GM10248 (cell line): ENCODE results near the gene INO80B.
"Not testable (repeated sequence)": the region's sequence is repeated elsewhere in the genome, so short reads cannot be mapped to it uniquely, and the experiment has no call there.

ENCODE experiments used
- CTCF ChIA-PET: fragments of 300-600 bp; sonication (Branson Sonifier 250); formaldehyde crosslinking; extraction: SDS; loops from one replicate; lab custom pipeline; 2021; ENCODE audit warnings: antibody characterized with exemption; lab: Yijun Ruan, JAX
- POLR2A ChIA-PET: fragments of 350-650 bp; sonication (Branson Sonifier 250); formaldehyde crosslinking; extraction: SDS; loops from one replicate; lab custom pipeline; 2020; ENCODE audit warnings: antibody characterized with exemption; lab: Yijun Ruan, JAX
- DNase-seq: peaks from one replicate; pipeline ENCODE4 v3.0.0; 2012; ENCODE audit errors: extremely low spot score
- TF ChIP-seq, protein P1 (sequence below): IDR thresholded peaks from 2 replicates; pipeline ENCODE4 v1.5.1; 2012; ENCODE audit warnings: mild to moderate bottlenecking, low read depth; ENCODE audit errors: extremely low read depth, missing control alignments, control extremely low read depth

INO80B gene

GRCh38 chr2:74458938-74459363 is 4.1 kb downstream of the INO80B start:
- ChIA-PET CTCF (interaction anchor here (0.9 to 4.5 kb wide), 5 partner anchors 8 to 129 kb away, joined by 3 to 29 read pairs (median 5); partner anchors contain the start of genes AUP1, CCDC142, HTRA2 and MRPL53), POLR2A (interaction anchor here (1.0 to 1.7 kb wide), 8 partner anchors 8 to 72 kb away, joined by 3 to 8 read pairs (median 6); partner anchors contain the start of genes AUP1, HTRA2 and MRPL53)
- no peak for DNase-seq
- TF ChIP-seq, protein P1, sequence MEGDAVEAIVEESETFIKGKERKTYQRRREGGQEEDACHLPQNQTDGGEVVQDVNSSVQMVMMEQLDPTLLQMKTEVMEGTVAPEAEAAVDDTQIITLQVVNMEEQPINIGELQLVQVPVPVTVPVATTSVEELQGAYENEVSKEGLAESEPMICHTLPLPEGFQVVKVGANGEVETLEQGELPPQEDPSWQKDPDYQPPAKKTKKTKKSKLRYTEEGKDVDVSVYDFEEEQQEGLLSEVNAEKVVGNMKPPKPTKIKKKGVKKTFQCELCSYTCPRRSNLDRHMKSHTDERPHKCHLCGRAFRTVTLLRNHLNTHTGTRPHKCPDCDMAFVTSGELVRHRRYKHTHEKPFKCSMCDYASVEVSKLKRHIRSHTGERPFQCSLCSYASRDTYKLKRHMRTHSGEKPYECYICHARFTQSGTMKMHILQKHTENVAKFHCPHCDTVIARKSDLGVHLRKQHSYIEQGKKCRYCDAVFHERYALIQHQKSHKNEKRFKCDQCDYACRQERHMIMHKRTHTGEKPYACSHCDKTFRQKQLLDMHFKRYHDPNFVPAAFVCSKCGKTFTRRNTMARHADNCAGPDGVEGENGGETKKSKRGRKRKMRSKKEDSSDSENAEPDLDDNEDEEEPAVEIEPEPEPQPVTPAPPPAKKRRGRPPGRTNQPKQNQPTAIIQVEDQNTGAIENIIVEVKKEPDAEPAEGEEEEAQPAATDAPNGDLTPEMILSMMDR: no peak

GRCh38 chr2:74459503-74460118 is 4.7 kb downstream of the INO80B start:
- not testable (repeated sequence) for DNase-seq

DNA sequence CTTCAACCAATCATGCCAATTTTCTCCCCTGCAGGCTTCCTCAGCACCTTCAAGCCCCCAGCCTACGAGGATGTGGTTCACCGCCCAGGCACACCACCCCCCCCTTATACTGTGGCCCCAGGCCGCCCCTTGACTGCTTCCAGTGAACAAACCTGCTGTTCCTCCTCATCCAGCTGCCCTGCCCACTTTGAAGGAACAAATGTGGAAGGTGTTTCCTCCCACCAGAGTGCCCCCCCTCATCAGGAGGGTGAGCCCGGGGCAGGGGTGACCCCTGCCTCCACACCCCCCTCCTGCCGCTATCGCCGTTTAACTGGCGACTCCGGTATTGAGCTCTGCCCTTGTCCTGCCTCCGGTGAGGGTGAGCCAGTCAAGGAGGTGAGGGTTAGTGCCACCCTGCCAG is 5.3 kb downstream of the INO80B start:
- POLR2A ChIA-PET, DNase-seq: not testable (repeated sequence)
- CTCF ChIA-PET: interaction anchor here (0.7 to 4.4 kb wide), 3 partner anchors 15 to 23 kb away, joined by 3 to 29 read pairs (median 5); partner anchors contain the start of genes CCDC142 and TTC31

More at GRCh38 chr2:74459503-74460118, 4.7 kb downstream of the INO80B start:
- CTCF ChIA-PET: interaction anchor here (0.8 to 4.5 kb wide), 5 partner anchors 7 to 128 kb away, joined by 3 to 29 read pairs (median 5); partner anchors contain the start of genes CCDC142, MRPL53 and TTC31
- POLR2A ChIA-PET: not testable (repeated sequence)

DNA sequence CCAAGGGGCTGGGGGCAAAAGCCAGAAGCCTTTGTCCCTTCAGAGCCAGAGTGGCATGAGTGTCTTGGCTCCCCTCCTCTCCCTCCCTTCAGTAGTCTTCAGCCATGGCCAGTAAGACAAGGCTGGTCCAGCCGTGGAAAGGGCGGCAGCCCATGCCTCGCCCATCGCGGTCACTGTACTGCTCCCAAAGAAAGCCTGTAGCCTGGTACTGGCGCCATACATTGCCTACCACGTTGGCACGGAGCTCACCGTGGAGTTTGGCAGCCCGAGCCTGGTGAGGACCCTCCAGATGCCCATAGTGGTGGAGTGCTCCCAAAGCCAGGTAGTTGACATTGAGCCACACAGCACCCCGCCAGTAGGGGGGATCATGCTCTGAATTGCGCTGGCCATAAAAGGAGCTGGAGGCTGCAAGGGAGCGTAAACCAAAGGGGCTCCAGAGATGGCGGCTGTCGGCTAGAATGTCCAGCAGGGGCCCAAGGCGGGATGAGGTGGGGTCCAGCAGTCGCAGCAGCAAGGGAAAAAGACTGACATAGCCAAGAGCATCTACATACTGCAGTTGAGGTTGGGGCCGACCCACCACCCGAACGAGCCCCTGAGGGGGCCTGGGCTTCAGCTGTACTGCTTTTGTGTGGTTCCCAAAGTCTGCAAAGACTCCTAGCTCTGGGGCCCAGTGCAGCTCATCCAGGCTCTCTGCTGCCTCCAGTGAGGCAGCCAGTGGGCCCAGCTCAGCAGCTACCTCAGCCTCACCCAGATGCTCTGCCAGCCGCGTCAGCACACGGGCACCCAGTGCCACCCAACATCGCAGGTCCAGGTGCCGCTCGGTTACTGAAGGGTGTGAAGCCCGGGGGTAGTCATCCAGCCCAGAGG is 6.5 kb downstream of the INO80B start:
- POLR2A ChIA-PET: no interaction called here
- no peak for DNase-seq
- CTCF ChIA-PET: interaction anchor here (1.2 to 2.3 kb wide), 4 partner anchors 13 to 126 kb away, joined by 3 to 4 read pairs (median 4); no protein-coding TSS in a partner anchor
- TF ChIP-seq, protein P1: peak; percentile 17

GRCh38 chr2:74462054-74462785 is 7.3 kb downstream of the INO80B start:
- CTCF ChIA-PET: interaction anchor here (1.2 to 2.3 kb wide), 4 partner anchors 14 to 125 kb away, joined by 3 to 4 read pairs (median 4); no protein-coding TSS in a partner anchor

GRCh38 chr2:74462786-74463105 is 7.9 kb downstream of the INO80B start:
- POLR2A ChIA-PET: no interaction called here
- CTCF ChIA-PET: interaction anchor here (2.3 kb wide), 1 partner anchor 15 kb away, joined by 4 read pairs; no protein-coding TSS in a partner anchor
- no peak for DNase-seq

More at GRCh38 chr2:74462054-74462785, 7.3 kb downstream of the INO80B start:
- POLR2A ChIA-PET: no interaction called here
- TF ChIP-seq, protein P1: no peak
- DNase-seq: no peak

More at GRCh38 chr2:74462786-74463105, 7.9 kb downstream of the INO80B start:
- TF ChIP-seq, protein P1: no peak
